Testis (tissue), 3 donors: ENCODE data around the gene TSR1. TPM values are rescaled to one million over a fixed set of nuclear protein-coding genes. Genes with fewer than 3 reads are reported as not detected.

ENCODE experiments used
- DNase-seq: peaks from one replicate; pipeline ENCODE4 v3.0.0-alpha.2; 2019
- H3K27ac ChIP-seq, 2 donors: fragments of 200-600 bp; sonication (generic); one replicate each; pipeline ENCODE4 v1.5.1; 2019
- H3K27me3 ChIP-seq: fragments of 200-600 bp; sonication (generic); one replicate; pipeline ENCODE4 v1.5.1; 2019
- H3K36me3 ChIP-seq: fragments of 200-600 bp; sonication (generic); one replicate; pipeline ENCODE4 v1.5.1; 2017; ENCODE audit warnings: low read depth; ENCODE audit errors: missing control alignments
- H3K4me1 ChIP-seq: fragments of 200-600 bp; sonication (generic); one replicate; pipeline ENCODE4 v1.5.1; 2019
- H3K4me3 ChIP-seq, 2 donors: fragments of 200-600 bp; sonication (generic); one replicate each; pipeline ENCODE4 v1.5.1; 2017 to 2019
- H3K9me3 ChIP-seq: fragments of 200-600 bp; sonication (generic); one replicate; pipeline ENCODE4 v1.5.1; 2017
- POLR2A ChIP-seq: fragments of 450-650 bp; IDR thresholded peaks from one replicate; pipeline ENCODE4 v1.6.1; 2017; ENCODE audit warnings: antibody characterized with exemption, mild to moderate bottlenecking, moderate library complexity
- WGBS, 2 donors: methylation state at CpG; one replicate each; pipeline ENCODE4 v1.1.5; 2018; 5-methylcytosine and 5-hydroxymethylcytosine counted together
- intact Hi-C: fragments of 100-400 bp; cut with DNase I; formaldehyde crosslinking; loops from one replicate; pipeline ENCODE4 v1.15.1; 2023; ENCODE audit warnings: low total_unique reads
- polyA plus RNA-seq: library from polyadenylated mRNA; stranded (reverse); fragments of 350-450 nt; fragmentation: Illumina TruSeq; extraction: RNeasy Lipid Tissue Mini Kit (QIAGEN cat#74804); gene quantifications from one replicate; pipeline ENCODE4 v1.2.3, GENCODE V29; 2014; ENCODE audit warnings: low read depth, low replicate concordance; ENCODE audit not compliant: insufficient read depth
- total RNA-seq, 2 donors: library from RNA; depleted of rRNA; stranded (reverse); fragments of >200 nt; gene quantifications; one replicate each; pipeline ENCODE4 v1.2.3, GENCODE V29; 2016
- TF ChIP-seq, protein P1 (sequence below), 3 experiments: fragments of 450-650 bp in 2 of 3; fragments of 200-600 bp in 1 of 3; sonication (generic) in 1 of 3; IDR thresholded peaks; one replicate each; pipeline ENCODE4 v1.5.1; 2016 to 2019; ENCODE audit warnings: antibody characterized with exemption in 3 of 3, mild to moderate bottlenecking in 2 of 3, moderate library complexity in 1 of 3

Gene TSR1
- total and polyA plus RNA-seq, 3 donors from 2014 or later, result 39.2 to 56.2 (median 48.9) TPM

- Histone ChIP-seq H3K27ac (no peak overlapping the region), H3K9me3 (no peaks in the 10 kb centered on the region), H3K27me3 (no peaks in the 10 kb centered on the region), H3K4me3 (no peak overlapping the region), H3K36me3 (no peaks in the 10 kb centered on the region), H3K4me1 (peaks cover 6% of the 10 kb centered on the region)
- TF ChIP-seq, protein P1, sequence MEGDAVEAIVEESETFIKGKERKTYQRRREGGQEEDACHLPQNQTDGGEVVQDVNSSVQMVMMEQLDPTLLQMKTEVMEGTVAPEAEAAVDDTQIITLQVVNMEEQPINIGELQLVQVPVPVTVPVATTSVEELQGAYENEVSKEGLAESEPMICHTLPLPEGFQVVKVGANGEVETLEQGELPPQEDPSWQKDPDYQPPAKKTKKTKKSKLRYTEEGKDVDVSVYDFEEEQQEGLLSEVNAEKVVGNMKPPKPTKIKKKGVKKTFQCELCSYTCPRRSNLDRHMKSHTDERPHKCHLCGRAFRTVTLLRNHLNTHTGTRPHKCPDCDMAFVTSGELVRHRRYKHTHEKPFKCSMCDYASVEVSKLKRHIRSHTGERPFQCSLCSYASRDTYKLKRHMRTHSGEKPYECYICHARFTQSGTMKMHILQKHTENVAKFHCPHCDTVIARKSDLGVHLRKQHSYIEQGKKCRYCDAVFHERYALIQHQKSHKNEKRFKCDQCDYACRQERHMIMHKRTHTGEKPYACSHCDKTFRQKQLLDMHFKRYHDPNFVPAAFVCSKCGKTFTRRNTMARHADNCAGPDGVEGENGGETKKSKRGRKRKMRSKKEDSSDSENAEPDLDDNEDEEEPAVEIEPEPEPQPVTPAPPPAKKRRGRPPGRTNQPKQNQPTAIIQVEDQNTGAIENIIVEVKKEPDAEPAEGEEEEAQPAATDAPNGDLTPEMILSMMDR (IDR thresholded peaks at IDR 0.05), result no peak
- TF ChIP-seq POLR2A, result no peak
- intact Hi-C loops, result loop anchor here (5.0 kb wide), 1 partner anchor 299 kb away; no protein-coding TSS in a partner anchor
- 96 to 97% methylated on average over 6 of the region's 6 CpGs for WGBS, 2 donors
- DNase-seq, result no peak
Measured at GRCh38 chr17:2351269-2351668, 15.0 kb upstream of the TSR1 start.

- 61 to 64% methylated on average over 11 of the region's 11 CpGs for WGBS, 2 donors
- Histone ChIP-seq H3K27me3 (no peaks in the 10 kb centered on the region), H3K4me1 (peaks cover 6% of the 10 kb centered on the region), H3K9me3 (no peaks in the 10 kb centered on the region), H3K36me3 (no peaks in the 10 kb centered on the region), H3K4me3 (no peak overlapping the region), H3K27ac (no peak overlapping the region)
- TF ChIP-seq, protein P1 (IDR thresholded peaks at IDR 0.05), result no peak
- no peak for TF ChIP-seq POLR2A
- DNase-seq, result no peak
- intact Hi-C loops, result no loop called here
Measured at GRCh38 chr17:2347805-2348685, 11.8 kb upstream of the TSR1 start.

GRCh38 chr17:2346475-2346874 is 10.2 kb upstream of the TSR1 start:
- intact Hi-C loops, result no loop called here
- H3K27ac ChIP-seq, result no peak overlapping the region
- H3K4me3 ChIP-seq, result no peak overlapping the region
- no peak for TF ChIP-seq POLR2A
- TF ChIP-seq, protein P1 (IDR thresholded peaks at IDR 0.05), result no peak
- no peaks in the 10 kb centered on the region for H3K9me3 ChIP-seq
- no peak for DNase-seq
- peaks cover 6% of the 10 kb centered on the region for H3K4me1 ChIP-seq
- WGBS, 2 donors, result 91 to 97% methylated on average over 7 to 8 of the region's 8 CpGs
- no peaks in the 10 kb centered on the region for H3K27me3 ChIP-seq
- H3K36me3 ChIP-seq, result no peaks in the 10 kb centered on the region

- intact Hi-C loops, result no loop called here
Measured at GRCh38 chr17:2344528-2344927, 8.3 kb upstream of the TSR1 start.

More at GRCh38 chr17:2344528-2344927, 8.3 kb upstream of the TSR1 start:
- H3K4me1 ChIP-seq, result peaks cover 6% of the 10 kb centered on the region
- WGBS, 2 donors, result 83 to 85% methylated on average over 10 of the region's 10 CpGs
- H3K36me3 ChIP-seq, result no peaks in the 10 kb centered on the region
- TF ChIP-seq POLR2A, result no peak
- TF ChIP-seq, protein P1 (IDR thresholded peaks at IDR 0.05), result no peak
- no peaks in the 10 kb centered on the region for H3K9me3 ChIP-seq
- H3K4me3 ChIP-seq, result no peak overlapping the region
- no peak overlapping the region for H3K27ac ChIP-seq
- H3K27me3 ChIP-seq, result no peaks in the 10 kb centered on the region
- no peak for DNase-seq
